ENCODE data around the gene ZNF646. TPM values are rescaled to one million over a fixed set of nuclear protein-coding genes. Genes with fewer than 3 reads are reported as not detected.

The ZNF646 gene
- total RNA-seq, 1 experiment from 2014 or later = 26.8 TPM

DNA sequence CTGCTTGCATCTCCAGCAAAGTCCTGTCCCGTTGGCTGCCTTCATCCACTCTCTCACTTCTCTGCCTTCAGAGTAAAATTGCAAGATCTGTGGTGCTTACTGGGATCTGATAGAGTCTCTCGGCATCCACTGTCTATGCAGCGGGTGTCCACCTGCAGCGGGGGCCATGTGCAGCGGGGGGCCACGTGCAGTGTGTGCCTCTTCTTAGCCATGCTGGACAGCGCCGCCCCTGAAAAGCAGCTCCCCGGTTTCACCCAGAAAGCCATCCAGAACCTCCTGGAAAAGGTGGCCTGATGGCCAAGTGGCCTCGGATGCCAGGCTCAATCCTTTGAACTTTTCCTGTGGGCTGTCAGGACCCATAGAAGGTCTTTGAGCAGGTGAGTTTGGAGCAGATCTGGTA is 31.4 kb upstream of the ZNF646 start:
- H3K36me3 ChIP-seq (ENCODE audit: control insufficient read depth, insufficient read depth, low read length) = no peaks in the 10 kb centered on the region
- no peak for TF ChIP-seq SIN3A (IDR thresholded peaks at IDR 0.05; ENCODE audit: borderline replicate concordance, insufficient read depth, low read depth, low read length)
- TF ChIP-seq, protein P1, sequence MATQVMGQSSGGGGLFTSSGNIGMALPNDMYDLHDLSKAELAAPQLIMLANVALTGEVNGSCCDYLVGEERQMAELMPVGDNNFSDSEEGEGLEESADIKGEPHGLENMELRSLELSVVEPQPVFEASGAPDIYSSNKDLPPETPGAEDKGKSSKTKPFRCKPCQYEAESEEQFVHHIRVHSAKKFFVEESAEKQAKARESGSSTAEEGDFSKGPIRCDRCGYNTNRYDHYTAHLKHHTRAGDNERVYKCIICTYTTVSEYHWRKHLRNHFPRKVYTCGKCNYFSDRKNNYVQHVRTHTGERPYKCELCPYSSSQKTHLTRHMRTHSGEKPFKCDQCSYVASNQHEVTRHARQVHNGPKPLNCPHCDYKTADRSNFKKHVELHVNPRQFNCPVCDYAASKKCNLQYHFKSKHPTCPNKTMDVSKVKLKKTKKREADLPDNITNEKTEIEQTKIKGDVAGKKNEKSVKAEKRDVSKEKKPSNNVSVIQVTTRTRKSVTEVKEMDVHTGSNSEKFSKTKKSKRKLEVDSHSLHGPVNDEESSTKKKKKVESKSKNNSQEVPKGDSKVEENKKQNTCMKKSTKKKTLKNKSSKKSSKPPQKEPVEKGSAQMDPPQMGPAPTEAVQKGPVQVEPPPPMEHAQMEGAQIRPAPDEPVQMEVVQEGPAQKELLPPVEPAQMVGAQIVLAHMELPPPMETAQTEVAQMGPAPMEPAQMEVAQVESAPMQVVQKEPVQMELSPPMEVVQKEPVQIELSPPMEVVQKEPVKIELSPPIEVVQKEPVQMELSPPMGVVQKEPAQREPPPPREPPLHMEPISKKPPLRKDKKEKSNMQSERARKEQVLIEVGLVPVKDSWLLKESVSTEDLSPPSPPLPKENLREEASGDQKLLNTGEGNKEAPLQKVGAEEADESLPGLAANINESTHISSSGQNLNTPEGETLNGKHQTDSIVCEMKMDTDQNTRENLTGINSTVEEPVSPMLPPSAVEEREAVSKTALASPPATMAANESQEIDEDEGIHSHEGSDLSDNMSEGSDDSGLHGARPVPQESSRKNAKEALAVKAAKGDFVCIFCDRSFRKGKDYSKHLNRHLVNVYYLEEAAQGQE (IDR thresholded peaks at IDR 0.05; ENCODE audit: insufficient read depth in 1 of 2, low read depth in 2 of 2, low read length in 1 of 2) = no peak
- POLR2A ChIA-PET = no interaction called here
- CTCF ChIA-PET = no interaction called here
- in situ Hi-C loops (cut with HindIII; ENCODE audit: low pct_unique_long_range_greater_than_20kb, low sequenced_read_pairs) = no loop called here
- DNase-seq (ENCODE audit: low read depth, low spot score) (no peak), ATAC-seq (no peak)
- no peaks in the 10 kb centered on the region for H3K27me3 ChIP-seq (ENCODE audit: control insufficient read depth, insufficient read depth, low read length)
- no peak overlapping the region for H3K4me3 ChIP-seq (ENCODE audit: low read depth in 2 of 2, low read length in 2 of 2)
- BruUV-seq (replicated peaks) = no TSS peak
- no peak overlapping the region for H3K27ac ChIP-seq (ENCODE audit: low read length)
- intact Hi-C loops (cut with micrococcal nuclease; ENCODE audit: unreplicated experiment) = no loop called here
- no peaks in the 10 kb centered on the region for H3K4me1 ChIP-seq (ENCODE audit: control insufficient read depth, insufficient read depth, low read length)
- no peaks in the 10 kb centered on the region for H3K9me3 ChIP-seq (ENCODE audit: control insufficient read depth, insufficient read depth, low read depth, low read length)

GRCh38 chr16:31043352-31043751 is 30.9 kb upstream of the ZNF646 start:
- ChIA-PET CTCF (no interaction called here), POLR2A (no interaction called here)
- no peaks in the 10 kb centered on the region for H3K27me3 ChIP-seq (ENCODE audit: control insufficient read depth, insufficient read depth, low read length)
- in situ Hi-C loops (cut with HindIII; ENCODE audit: low pct_unique_long_range_greater_than_20kb, low sequenced_read_pairs) = no loop called here
- DNase-seq (ENCODE audit: low read depth, low spot score) (no peak), ATAC-seq (no peak)
- H3K4me1 ChIP-seq (ENCODE audit: control insufficient read depth, insufficient read depth, low read length) = no peaks in the 10 kb centered on the region
- no peak overlapping the region for H3K27ac ChIP-seq (ENCODE audit: low read length)
- no peaks in the 10 kb centered on the region for H3K36me3 ChIP-seq (ENCODE audit: control insufficient read depth, insufficient read depth, low read length)
- H3K4me3 ChIP-seq (ENCODE audit: low read depth in 2 of 2, low read length in 2 of 2) = no peak overlapping the region
- TF ChIP-seq, protein P1 (IDR thresholded peaks at IDR 0.05; ENCODE audit: insufficient read depth in 1 of 2, low read depth in 2 of 2, low read length in 1 of 2) = no peak
- TF ChIP-seq TCF7L2 (IDR thresholded peaks at IDR 0.05; ENCODE audit: low read depth, low read length) (no peak), SIN3A (IDR thresholded peaks at IDR 0.05; ENCODE audit: borderline replicate concordance, insufficient read depth, low read depth, low read length) (no peak), POLR2AphosphoS5 (IDR thresholded peaks at IDR 0.05; ENCODE audit: low read depth, low read length) (no peak)
- TF ChIP-seq, protein P2, sequence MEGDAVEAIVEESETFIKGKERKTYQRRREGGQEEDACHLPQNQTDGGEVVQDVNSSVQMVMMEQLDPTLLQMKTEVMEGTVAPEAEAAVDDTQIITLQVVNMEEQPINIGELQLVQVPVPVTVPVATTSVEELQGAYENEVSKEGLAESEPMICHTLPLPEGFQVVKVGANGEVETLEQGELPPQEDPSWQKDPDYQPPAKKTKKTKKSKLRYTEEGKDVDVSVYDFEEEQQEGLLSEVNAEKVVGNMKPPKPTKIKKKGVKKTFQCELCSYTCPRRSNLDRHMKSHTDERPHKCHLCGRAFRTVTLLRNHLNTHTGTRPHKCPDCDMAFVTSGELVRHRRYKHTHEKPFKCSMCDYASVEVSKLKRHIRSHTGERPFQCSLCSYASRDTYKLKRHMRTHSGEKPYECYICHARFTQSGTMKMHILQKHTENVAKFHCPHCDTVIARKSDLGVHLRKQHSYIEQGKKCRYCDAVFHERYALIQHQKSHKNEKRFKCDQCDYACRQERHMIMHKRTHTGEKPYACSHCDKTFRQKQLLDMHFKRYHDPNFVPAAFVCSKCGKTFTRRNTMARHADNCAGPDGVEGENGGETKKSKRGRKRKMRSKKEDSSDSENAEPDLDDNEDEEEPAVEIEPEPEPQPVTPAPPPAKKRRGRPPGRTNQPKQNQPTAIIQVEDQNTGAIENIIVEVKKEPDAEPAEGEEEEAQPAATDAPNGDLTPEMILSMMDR (IDR thresholded peaks at IDR 0.05) = no peak
- intact Hi-C loops (cut with micrococcal nuclease; ENCODE audit: unreplicated experiment) = no loop called here
- H3K9me3 ChIP-seq (ENCODE audit: control insufficient read depth, insufficient read depth, low read depth, low read length) = no peaks in the 10 kb centered on the region
- no TSS peak for BruUV-seq (replicated peaks)

Data from Panc1 (cell line).